Peyer's patch (tissue), 4 donors: ENCODE results near the gene FAM120A. TPM values are rescaled to one million over a fixed set of nuclear protein-coding genes. Genes with fewer than 3 reads are reported as not detected.

Source experiments
- DNase-seq, 3 donors: peaks; one replicate each; pipeline ENCODE4 v3.0.0-alpha.2; 2017 to 2019
- H3K27ac ChIP-seq, 4 donors: fragments of 200-600 bp; sonication (generic); one replicate each; pipeline ENCODE4 v1.5.1; 2016 to 2019
- H3K27me3 ChIP-seq, 2 donors: fragments of 200-600 bp; sonication (generic); one replicate each; pipeline ENCODE4 v1.5.1; 2019
- H3K36me3 ChIP-seq, 3 donors: fragments of 200-600 bp; sonication (generic); one replicate each; pipeline ENCODE4 v1.5.1; 2016 to 2019
- H3K4me1 ChIP-seq, 4 donors: fragments of 200-600 bp; sonication (generic); one replicate each; pipeline ENCODE4 v1.5.1; 2016 to 2019
- H3K4me3 ChIP-seq, 4 donors: fragments of 200-600 bp; sonication (generic); 1 replicate in 3 of 4; 2 replicates in 1 of 4; pipeline ENCODE4 v1.5.1; 2016 to 2019; ENCODE audit warnings: mild to moderate bottlenecking in 1 of 4
- H3K9me3 ChIP-seq, 4 donors: fragments of 200-600 bp; sonication (generic); one replicate each; pipeline ENCODE4 v1.5.1; 2016 to 2019; ENCODE audit warnings: mild to moderate bottlenecking in 1 of 4
- CTCF ChIP-seq, 6 experiments: fragments of 450-650 bp in 4 of 6; fragments of 200-600 bp in 2 of 6; sonication (generic) in 1 of 6; IDR thresholded peaks; one replicate each; pipeline ENCODE4 v1.5.1; 2017 to 2019; ENCODE audit warnings: antibody characterized with exemption in 6 of 6, mild to moderate bottlenecking in 3 of 6, moderate library complexity in 1 of 6
- POLR2A ChIP-seq, 2 donors: fragments of 450-650 bp; IDR thresholded peaks; one replicate each; pipeline ENCODE4 v1.5.1; 2017; ENCODE audit warnings: antibody characterized with exemption in 2 of 2, mild to moderate bottlenecking in 2 of 2, moderate library complexity in 2 of 2
- total RNA-seq, 4 donors: library from RNA; depleted of rRNA; stranded (reverse); fragments of >200 nt; gene quantifications; one replicate each; pipeline ENCODE4 v1.1.0, GENCODE V29; 2016

The FAM120A gene
- total RNA-seq, 4 donors from 2014 or later, result 128 to 159 (median 136) TPM

- DNase-seq, result no peak
- TF ChIP-seq CTCF (IDR thresholded peaks at IDR 0.05) (no peak), POLR2A (IDR thresholded peaks at IDR 0.05) (no peak)
- Histone ChIP-seq H3K9me3 (no peaks in the 10 kb centered on the region), H3K4me1 (peaks cover 0 to 79% (median 10%) of the 10 kb centered on the region in 4 donors), H3K27ac (peak overlapping the region in 2 of 4 donors; percentile 87 to 93), H3K36me3 (no peaks in the 10 kb centered on the region), H3K27me3 (no peaks in the 10 kb centered on the region), H3K4me3 (no peak overlapping the region)
Measured at GRCh38 chr9:93467062-93467416, 15.6 kb downstream of the FAM120A start.

- peaks cover 0 to 79% (median 10%) of the 10 kb centered on the region in 4 donors for H3K4me1 ChIP-seq
- no peaks in the 10 kb centered on the region for H3K9me3 ChIP-seq
- H3K4me3 ChIP-seq, result peak overlapping the region in 1 of 4 donors; percentile 6
- TF ChIP-seq POLR2A (IDR thresholded peaks at IDR 0.05), result no peak
- no peak for TF ChIP-seq CTCF (IDR thresholded peaks at IDR 0.05)
- H3K36me3 ChIP-seq, result no peaks in the 10 kb centered on the region
- no peak for DNase-seq
- peak overlapping the region in 3 of 4 donors; percentile 54 to 93 (median 87) for H3K27ac ChIP-seq
- H3K27me3 ChIP-seq, result no peaks in the 10 kb centered on the region
Measured at GRCh38 chr9:93467462-93467861, 16.0 kb downstream of the FAM120A start.

- peak in 1 of 3 donors; percentile 64 for DNase-seq
- H3K4me1 ChIP-seq, result peaks cover 0 to 72% (median 10%) of the 10 kb centered on the region in 4 donors
- no peaks in the 10 kb centered on the region for H3K27me3 ChIP-seq
- H3K27ac ChIP-seq, result peak overlapping the region in 3 of 4 donors; percentile 54 to 93 (median 87)
- H3K36me3 ChIP-seq, result no peaks in the 10 kb centered on the region
- peak overlapping the region in 2 of 4 donors; percentile 23 to 35 for H3K4me3 ChIP-seq
- no peaks in the 10 kb centered on the region for H3K9me3 ChIP-seq
- TF ChIP-seq CTCF (IDR thresholded peaks at IDR 0.05) (no peak), POLR2A (IDR thresholded peaks at IDR 0.05) (peak; percentile 54 to 66)
Measured at GRCh38 chr9:93468763-93469456, 17.4 kb downstream of the FAM120A start.

GRCh38 chr9:93470391-93470790 lies 18.9 kb downstream of the FAM120A start:
- H3K4me1 ChIP-seq, result peaks cover 0 to 58% (median 6%) of the 10 kb centered on the region in 4 donors
- no peaks in the 10 kb centered on the region for H3K9me3 ChIP-seq
- no peak overlapping the region for H3K4me3 ChIP-seq
- no peak for DNase-seq
- H3K36me3 ChIP-seq, result peaks cover 0 to 4% (median 0%) of the 10 kb centered on the region in 3 donors
- peak overlapping the region in 2 of 4 donors; percentile 0 to 87 for H3K27ac ChIP-seq
- H3K27me3 ChIP-seq, result no peaks in the 10 kb centered on the region
- TF ChIP-seq CTCF (IDR thresholded peaks at IDR 0.05) (no peak), POLR2A (IDR thresholded peaks at IDR 0.05) (no peak)

GRCh38 chr9:93471124-93471523 lies 19.6 kb downstream of the FAM120A start:
- no peak for DNase-seq
- H3K9me3 ChIP-seq, result no peaks in the 10 kb centered on the region
- peaks cover 0 to 4% (median 0%) of the 10 kb centered on the region in 3 donors for H3K36me3 ChIP-seq
- H3K27ac ChIP-seq, result no peak overlapping the region
- no peaks in the 10 kb centered on the region for H3K27me3 ChIP-seq
- TF ChIP-seq POLR2A (IDR thresholded peaks at IDR 0.05) (no peak), CTCF (IDR thresholded peaks at IDR 0.05) (no peak)
- no peak overlapping the region for H3K4me3 ChIP-seq
- peaks cover 0 to 54% (median 5%) of the 10 kb centered on the region in 4 donors for H3K4me1 ChIP-seq
